Skin epidermis (tissue), 12 donors: Measurements from ENCODE around the gene DIAPH3.

Experiments used
- H3K27ac ChIP-seq, 21 experiments: fragments of 200-600 bp; sonication (generic) in 11 of 21; one replicate each; pipeline ENCODE4 v1.5.0; 2020; ENCODE audit warnings: mild to moderate bottlenecking in 3 of 21, inconsistent platforms in 2 of 21, moderate library complexity in 2 of 21
- H3K4me3 ChIP-seq, 7 experiments: fragments of 200-600 bp; sonication (generic) in 2 of 7; one replicate each; pipeline ENCODE4 v1.5.0; 2020; ENCODE audit warnings: inconsistent platforms in 2 of 7, mild to moderate bottlenecking in 2 of 7, moderate library complexity in 1 of 7

Gene DIAPH3

GRCh38 chr13:60162096-60162495 lies 1.6 kb downstream of the DIAPH3 start:
- H3K4me3 ChIP-seq, result no peak overlapping the region
- no peak overlapping the region for H3K27ac ChIP-seq

DNA sequence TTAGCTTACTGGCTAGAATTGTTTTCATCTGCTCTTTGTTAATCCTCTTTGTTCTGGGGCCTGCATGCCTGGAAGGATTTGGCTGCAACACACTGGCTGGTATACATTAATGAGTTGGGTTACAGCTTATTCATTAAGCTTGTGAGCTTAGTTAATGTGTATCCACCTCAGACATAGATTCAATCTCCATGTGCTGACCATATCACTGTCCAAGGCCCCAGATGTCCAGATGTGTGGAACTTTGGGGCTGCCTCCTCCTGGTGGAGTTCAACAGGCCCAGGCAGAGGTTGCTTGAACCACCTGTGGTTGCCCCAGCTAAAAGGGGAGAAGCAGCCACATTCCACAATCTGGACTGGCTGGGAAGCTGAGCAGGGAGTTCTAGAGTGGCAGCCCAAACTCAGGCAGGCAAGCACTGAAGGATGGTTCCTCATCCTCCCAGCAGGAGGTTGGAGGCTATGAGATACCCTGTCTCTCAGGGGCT lies 5.4 kb downstream of the DIAPH3 start:
- H3K27ac ChIP-seq, result no peak overlapping the region
- H3K4me3 ChIP-seq, result no peak overlapping the region

DNA sequence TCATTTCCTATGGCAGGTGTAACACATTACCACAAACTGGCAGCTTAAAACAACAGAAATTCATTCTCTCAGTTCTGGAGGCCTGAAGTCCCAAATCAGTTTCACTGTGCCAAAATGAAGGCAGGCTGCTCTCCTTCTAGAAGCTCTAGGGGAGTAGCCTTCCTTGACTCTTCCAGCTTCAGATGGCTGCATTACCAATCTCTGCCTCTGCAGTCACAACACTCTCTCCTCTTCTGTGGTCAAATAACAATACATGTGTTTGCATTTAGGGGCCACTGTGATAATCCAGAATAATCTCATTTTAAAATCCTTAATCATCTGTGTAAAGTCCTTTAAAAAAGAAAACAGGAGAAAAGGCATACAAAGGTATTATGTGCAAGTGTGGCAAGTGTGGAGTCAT lies 7.8 kb downstream of the DIAPH3 start:
- Histone ChIP-seq H3K4me3 (no peak overlapping the region), H3K27ac (no peak overlapping the region)

- no peak overlapping the region for H3K4me3 ChIP-seq
Observed at GRCh38 chr13:60152904-60153303, 10.8 kb downstream of the DIAPH3 start.

DNA sequence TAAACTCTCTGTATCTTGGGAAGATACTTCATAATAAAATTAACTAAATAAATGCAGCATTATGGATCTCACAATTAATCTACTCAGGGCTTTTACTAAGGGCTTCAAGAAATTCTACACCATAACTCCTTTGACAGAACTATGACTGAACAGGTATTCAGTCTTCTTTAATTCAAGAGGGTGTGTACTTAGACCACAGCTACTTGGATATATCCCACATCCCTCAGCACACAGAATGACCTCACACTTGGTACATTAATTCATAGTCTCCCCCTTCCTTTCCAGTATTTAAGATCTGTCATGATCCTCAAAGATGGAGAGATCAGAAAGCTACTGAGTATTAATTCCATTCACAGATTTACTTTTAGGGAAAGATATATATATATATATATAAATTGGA lies 11.6 kb downstream of the DIAPH3 start:
- no peak overlapping the region for H3K27ac ChIP-seq

More at GRCh38 chr13:60152904-60153303, 10.8 kb downstream of the DIAPH3 start:
- H3K27ac ChIP-seq, result no peak overlapping the region

GRCh38 chr13:60150538-60150937 lies 13.2 kb downstream of the DIAPH3 start:
- H3K4me3 ChIP-seq, result no peak overlapping the region

More for the DNA sequence above, 11.6 kb downstream of the DIAPH3 start:
- H3K4me3 ChIP-seq, result no peak overlapping the region

DNA sequence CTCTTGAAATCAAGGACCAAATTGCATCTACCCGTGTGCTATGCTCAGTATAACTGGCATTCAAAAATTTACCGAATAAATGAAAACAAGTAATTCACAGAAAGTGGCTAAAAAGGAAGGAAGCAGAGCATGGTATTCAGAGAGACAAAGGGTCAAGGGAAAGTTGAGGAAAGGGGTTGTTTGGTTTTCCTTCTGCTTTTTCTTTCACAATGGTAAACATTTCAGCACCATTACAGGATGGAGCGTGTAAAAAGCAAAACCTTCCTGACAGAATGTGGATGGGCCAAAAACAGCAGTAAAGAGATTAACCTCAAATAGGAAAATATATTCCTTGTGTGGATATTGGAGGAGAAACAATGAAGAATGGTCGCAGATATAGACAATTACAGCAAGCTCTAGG lies 14.8 kb downstream of the DIAPH3 start:
- H3K4me3 ChIP-seq, result no peak overlapping the region
- H3K27ac ChIP-seq, result no peak overlapping the region

More at GRCh38 chr13:60150538-60150937, 13.2 kb downstream of the DIAPH3 start:
- H3K27ac ChIP-seq, result no peak overlapping the region

DNA sequence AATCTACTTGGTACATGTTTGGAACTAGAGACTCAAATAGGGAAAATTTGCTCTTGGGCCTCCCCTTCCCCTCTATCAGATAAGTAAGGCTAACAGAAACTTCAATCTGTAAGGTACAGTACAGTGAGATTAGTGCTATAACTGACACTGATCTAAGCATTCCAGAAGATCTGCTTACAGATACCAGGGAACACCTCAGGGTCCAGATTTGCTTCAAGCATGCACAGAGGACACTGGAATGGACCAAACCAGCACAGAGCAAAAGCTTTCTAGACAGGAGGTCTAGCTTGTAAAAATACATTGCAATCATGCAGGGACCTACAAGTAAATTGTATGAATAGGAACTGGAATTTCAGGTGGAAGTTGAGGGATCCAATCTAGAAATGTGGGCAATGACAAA lies 16.4 kb downstream of the DIAPH3 start:
- Histone ChIP-seq H3K4me3 (no peak overlapping the region), H3K27ac (no peak overlapping the region)

GRCh38 chr13:60146471-60146870 lies 17.3 kb downstream of the DIAPH3 start:
- Histone ChIP-seq H3K27ac (no peak overlapping the region), H3K4me3 (no peak overlapping the region)

DNA sequence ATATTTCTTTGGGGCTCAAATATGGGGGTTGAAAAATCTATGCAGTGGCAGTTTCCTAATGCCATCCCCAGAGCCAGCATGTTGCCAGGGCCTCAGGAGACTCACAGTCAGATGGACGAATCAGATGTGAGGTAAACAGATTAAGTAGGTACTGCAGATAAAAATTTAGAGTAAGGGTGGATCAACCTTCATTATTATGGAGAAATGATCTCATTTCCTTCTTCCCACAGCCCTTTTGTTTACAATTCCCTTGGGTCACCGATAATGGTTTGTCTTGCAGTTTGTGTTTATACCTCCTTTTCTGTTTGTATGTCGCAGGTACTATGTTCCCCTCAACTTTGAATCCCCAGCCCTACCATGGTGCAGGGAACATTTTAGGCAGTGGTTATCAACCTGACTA lies 20.0 kb downstream of the DIAPH3 start:
- Histone ChIP-seq H3K27ac (no peak overlapping the region), H3K4me3 (no peak overlapping the region)

DNA sequence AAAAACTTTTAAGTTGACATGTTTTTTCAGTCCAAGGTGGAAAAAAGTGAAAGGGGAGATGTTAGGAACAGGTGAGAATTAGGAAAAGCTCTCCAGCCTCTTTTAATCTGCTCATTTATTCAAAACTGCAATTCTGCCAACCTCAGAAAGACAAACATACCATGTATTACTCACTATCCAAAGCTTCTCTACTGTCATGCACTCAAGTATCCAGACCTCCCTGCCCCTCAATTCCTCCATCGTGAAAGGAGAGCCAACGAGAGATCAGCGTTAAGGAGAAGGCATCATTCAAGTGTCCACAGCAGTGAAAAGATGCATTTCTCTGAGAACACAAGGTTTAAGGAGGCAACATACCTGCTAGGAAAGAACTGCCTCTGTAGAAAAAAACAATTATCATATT lies 24.5 kb downstream of the DIAPH3 start:
- no peak overlapping the region for H3K27ac ChIP-seq

DNA sequence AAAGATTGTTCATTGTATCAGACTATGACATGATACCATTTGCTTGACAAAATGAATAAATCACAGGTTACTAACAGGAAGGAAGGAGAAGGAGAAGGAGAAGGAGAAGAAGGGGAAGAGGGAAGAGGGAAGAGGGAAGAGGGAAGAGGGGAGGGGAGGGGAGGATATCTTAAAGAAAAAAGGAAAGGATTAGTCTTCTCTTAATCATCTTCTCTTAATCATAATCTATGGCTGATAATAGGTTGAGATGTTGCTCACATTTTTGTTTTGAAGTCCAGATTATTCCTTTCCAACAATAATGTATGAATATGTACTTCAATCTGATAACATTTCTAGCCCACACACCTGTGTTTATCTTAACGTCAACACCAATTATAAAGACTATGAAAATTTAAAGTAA lies 25.1 kb downstream of the DIAPH3 start:
- Histone ChIP-seq H3K27ac (no peak overlapping the region), H3K4me3 (no peak overlapping the region)

More for the DNA sequence above, 24.5 kb downstream of the DIAPH3 start:
- no peak overlapping the region for H3K4me3 ChIP-seq

DNA sequence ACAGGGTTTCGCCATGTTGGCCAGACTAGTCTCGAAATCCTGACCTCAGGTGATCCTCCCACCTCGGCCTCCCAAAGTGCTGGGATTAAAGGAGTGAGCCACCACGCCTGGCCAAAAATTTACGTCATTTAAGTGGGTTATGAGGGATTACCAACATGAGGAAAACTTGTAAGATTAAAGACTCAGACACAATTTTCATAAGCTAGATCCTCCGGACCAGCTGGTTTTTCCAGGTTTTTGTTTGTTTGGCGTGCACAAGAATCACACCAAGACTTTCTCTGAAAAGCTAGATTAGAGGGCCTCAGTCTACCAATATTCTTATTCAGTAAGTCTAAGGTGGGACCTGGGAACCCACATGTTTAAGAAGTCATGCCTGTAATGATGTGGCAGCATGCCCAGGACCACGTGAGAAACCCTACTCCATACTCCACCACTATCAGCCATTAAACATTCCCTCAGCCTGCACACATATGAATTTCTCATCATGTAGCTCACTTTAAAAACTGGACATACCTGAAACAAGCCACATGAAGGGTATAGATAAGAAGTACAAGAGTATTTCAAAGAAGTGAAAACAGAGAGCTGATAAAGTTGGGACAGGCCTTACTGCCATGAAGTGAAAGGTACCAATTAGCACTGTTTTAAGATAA lies 25.7 kb downstream of the DIAPH3 start:
- H3K4me3 ChIP-seq, result no peak overlapping the region
- H3K27ac ChIP-seq, result no peak overlapping the region

DNA sequence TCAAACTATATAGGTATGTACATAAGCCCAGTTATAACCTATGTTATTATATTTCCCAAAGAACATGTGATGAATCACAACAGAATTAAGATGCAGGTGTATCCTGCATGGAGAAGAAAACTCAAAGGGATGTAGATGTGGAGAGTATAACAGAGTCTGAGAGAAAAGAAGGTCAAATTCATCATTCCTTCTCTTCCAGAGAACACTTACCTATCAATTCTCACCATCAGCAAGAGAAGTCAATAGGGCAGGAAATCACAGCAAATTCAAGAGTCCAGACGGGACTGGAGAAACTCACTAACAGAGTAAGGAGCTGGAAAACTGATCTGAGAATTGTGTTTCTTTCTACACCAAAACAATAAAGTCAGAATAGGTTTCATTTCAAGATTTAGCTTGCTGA lies 28.4 kb downstream of the DIAPH3 start:
- Histone ChIP-seq H3K4me3 (no peak overlapping the region), H3K27ac (no peak overlapping the region)

DNA sequence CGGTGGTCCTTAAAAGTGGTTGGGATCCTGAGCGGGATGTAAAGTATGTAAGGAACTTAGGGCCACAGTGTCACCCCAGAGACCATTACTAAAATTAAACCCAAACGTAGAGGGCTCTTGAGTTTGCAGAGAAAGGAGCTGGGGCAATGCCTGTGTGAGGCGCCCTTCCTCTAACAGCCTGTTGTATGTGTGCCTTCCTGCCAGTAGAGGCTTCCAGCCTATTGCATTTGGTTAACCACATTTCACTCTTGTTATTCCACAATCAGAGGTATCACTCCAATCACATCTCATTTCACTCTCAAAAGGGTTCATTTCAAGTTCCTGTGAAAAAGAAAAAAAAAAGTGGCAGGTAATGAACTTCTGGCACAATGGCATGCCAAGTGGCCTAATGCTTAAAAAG lies 29.4 kb downstream of the DIAPH3 start:
- Histone ChIP-seq H3K4me3 (no peak overlapping the region), H3K27ac (no peak overlapping the region)

GRCh38 chr13:60121337-60121687 lies 42.4 kb downstream of the DIAPH3 start:
- Histone ChIP-seq H3K27ac (no peak overlapping the region), H3K4me3 (no peak overlapping the region)

DNA sequence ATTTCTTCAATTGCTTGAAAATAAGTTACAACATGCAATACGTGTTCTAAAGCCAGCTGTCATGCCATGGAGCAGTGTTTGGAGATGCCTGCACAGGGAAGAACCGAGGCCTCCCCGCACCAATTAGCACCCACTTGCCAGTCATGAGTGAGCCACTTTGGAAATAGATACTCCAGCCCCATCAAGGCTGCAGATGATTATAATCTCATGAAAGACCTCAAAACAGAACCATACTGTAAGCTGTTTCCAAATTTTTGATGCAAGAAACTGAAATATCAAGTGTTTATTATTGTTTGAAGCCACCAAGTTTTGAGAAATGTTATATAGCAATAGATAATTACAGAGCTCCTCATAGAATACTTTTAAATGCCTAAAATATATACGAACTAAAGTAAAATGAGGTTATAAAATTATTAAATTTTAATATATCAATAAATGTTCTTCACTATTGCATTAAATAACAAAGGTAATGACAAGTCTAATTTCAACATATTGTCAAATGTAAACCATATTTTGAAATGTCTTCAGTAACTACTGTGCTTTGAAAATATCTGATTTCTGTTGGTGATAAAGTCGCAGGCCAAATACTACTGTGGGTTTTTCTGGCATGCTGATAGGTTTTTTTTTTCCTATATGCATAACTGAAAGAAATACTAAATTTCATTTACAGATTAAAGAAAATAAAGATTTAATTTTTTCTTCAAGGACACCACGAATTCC lies 43.0 kb downstream of the DIAPH3 start:
- Histone ChIP-seq H3K27ac (no peak overlapping the region), H3K4me3 (no peak overlapping the region)

GRCh38 chr13:60118696-60119400 lies 44.9 kb downstream of the DIAPH3 start:
- H3K27ac ChIP-seq, result no peak overlapping the region

DNA sequence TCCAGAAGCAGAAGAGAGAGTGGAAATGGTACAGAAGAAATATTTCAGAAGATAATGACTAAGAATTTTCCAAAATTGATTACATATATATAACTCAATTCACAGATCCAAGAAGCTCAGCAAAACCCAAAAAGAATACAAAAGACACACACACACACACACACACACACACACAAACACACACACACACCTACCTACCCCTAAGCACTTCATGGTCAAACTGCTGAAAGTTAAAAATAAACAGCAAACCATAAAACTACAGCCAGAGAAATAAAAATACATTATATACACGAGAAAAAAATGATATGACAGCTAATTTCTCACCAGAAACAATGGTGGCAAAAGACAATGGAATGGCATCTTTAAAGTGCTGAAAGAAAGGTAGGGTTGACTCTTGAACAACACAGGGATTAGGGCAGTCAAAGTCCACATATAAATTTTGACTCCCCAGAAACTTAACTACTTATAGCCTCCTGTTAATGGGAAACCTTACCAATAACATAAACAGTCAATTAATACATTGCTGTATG lies 49.2 kb downstream of the DIAPH3 start:
- no peak overlapping the region for H3K27ac ChIP-seq
- no peak overlapping the region for H3K4me3 ChIP-seq

More at GRCh38 chr13:60118696-60119400, 44.9 kb downstream of the DIAPH3 start:
- H3K4me3 ChIP-seq, result no peak overlapping the region

DNA sequence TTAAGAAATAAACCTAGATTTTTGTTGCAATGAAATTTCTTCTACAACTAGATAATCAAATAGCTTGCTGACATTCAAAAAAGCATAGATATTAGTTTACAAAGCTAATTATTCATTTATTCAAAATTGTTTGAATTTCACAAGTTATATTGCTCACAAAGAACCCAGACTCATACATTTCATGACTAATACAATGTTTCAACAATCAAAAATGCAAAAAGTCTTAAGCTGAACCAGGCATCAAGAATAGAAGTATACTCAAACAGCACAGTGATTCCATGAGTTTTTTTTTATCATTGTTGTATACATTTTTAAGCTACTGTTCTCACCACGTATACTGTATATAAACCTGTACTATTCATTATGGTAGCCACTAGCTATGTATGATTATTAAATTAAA lies 51.0 kb downstream of the DIAPH3 start:
- Histone ChIP-seq H3K27ac (no peak overlapping the region), H3K4me3 (no peak overlapping the region)

DNA sequence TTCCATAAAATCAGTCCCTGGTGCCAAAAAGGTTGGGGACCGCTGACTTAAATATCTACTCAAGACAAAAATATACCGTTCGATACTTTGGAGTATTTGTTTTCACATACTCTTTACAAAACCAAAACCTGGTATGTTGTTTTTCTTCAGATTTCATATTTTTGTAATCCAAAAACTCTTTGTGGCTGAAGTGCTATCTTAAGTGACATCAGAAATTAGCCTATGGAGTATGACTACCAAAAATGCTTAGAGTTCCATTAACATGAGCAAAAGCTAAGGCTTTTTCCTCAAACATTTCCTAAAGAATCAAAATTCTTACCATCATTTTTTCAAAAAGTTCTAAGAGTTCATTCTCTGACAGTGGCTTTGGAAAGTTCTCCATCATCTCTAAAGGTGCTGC lies 52.0 kb downstream of the DIAPH3 start:
- Histone ChIP-seq H3K4me3 (no peak overlapping the region), H3K27ac (no peak overlapping the region)
